Activated naive CD4-positive, alpha-beta T cell treated with anti-CD3 and anti-CD28 coated beads, Interleukin-2, amount 50 U/mL, for 16 hours (primary cell): Measurements from ENCODE around the gene DYRK3.
A peak's percentile ranks its signal among the peaks of the same experiment; 100 is the strongest.

ENCODE experiments used
- DNase-seq: peaks from one replicate; pipeline ENCODE4 v3.0.0-alpha.2; 2020

Gene DYRK3

DNA sequence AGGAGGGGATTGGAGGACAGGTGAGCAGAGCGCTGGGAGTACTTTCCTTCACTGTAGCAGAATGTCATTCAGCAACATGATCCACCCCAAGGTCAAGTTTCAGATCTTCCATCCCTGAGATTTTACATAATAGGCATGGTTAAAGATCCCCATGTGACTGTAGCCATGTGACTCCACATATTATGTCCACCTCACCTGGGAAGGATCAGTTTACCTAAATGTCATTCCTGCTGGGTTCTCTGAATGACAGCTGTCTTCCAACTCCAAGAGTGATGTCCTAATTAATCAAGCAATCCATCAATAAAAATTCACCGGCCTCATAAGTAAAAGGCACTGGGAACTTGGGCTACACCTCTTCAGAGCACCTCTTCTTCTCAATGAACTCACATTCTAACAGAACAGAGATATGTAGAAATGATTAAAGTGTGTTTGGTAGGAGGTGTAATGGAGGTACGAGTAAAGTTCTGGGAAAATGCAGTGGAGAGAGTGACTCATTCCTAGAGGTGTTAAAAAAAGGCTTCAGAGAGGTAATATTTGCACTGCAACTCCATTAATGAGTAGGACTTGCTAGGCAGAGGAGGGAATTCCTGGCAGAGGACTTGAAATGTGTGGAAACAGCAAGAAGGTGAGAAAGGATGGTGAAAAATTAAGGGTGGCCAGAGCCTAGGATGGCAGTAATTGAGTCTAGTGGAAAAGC is 27.2 kb downstream of the DYRK3 start:
- no peak for DNase-seq

DNA sequence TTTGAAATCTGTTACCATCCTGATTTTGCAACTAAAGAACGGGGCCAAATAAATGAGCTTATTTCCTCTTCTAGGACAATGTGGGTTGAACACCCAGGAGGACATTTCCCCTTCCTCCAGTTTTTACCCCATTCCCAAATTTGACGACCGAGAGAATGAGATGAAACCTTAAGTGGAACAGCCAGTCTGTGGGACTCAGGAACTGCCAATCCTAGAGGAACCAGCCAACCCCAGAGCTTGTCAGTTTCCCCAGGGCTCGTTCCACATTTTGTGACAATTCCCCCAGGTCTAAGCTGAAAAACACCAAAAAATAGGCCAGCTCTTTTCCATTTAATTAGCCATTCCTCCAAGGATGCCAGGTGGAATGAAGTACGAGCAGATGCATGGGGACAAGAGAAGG is 28.0 kb downstream of the DYRK3 start:
- no peak for DNase-seq

DNA sequence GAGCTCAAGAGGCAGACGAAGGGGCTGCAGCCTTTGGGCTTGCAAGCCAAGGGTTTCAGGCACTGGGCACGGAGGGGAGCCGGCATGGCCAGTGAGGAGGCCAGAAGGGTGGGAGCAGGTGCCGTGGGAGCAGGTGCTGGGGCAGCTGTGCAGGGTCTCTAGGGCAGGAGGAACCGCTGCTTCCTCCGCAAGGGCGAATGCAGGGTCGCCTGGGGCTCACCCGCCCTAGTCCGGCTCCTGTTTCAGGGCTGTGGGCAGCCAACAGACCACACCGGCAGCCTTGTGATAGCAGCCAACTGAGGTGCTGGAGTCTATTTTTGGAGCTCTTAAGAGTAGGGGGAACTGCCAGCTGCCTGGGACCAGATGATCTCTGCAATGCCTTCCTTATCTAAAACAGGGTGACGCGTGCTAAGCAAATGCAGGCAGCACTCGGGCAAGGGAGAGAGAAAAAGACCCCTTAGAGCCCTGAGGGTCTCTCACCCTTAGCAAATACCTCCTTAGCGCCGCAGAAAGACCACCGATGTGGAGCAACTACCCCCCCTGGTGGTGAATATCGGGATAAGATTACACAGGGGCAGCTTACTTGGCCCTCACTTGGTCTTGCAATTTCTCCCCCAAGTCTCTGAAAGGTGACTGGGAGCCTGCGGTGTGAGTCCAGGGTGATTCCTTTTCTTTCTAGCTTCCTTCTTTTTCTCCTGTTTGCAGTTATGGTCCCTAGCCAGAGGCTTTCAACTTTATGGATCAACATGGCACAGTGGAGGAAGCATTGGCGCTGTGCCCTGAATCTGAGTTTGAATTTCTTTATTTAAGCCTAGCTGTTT is 28.7 kb downstream of the DYRK3 start:
- DNase-seq: peak; percentile 66

DNA sequence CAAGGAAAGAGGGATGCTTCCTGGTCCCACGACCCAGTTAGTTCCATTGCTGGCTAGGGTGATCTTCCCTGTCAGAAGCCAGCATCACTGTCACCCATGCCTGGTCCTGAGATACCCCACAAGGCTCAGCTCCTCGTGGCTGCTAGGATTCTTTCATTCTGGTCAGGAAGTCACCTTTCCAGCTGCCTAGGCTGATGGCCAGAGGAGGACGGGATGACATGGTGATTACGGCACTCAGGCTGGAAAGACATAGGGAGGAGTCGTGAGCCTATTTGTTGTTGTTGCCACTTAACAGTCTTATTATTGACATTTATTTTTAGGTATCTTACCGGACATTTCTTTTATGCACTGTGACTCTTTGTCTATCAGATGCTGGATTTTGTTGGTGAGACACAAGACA is 29.4 kb downstream of the DYRK3 start:
- no peak for DNase-seq

DNA sequence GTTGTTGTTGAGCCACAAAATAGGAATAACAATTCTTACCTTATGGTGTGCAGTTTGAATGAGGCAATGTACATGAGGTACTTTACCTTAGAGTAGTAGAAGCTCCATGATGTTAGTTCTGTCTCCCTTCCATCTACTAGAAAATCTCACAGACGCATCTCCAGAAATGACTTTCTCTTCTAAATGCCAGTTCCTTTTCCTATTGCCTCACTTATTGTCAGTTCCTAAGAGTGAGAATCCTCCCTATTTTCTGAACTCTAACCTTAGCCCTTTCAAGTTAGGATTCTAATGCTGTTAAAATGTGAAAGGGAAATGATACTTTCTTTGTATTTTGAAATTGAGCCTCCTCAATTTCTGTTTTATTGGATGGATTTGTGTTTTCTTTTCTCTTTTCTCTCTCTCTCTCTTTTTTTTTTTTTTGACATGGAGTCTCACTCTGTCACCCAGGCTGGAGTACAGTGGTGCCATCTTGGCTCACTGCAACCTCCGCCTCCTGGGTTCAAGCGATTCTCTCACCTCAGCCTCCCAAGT is 30.8 kb downstream of the DYRK3 start:
- DNase-seq: no peak

DNA sequence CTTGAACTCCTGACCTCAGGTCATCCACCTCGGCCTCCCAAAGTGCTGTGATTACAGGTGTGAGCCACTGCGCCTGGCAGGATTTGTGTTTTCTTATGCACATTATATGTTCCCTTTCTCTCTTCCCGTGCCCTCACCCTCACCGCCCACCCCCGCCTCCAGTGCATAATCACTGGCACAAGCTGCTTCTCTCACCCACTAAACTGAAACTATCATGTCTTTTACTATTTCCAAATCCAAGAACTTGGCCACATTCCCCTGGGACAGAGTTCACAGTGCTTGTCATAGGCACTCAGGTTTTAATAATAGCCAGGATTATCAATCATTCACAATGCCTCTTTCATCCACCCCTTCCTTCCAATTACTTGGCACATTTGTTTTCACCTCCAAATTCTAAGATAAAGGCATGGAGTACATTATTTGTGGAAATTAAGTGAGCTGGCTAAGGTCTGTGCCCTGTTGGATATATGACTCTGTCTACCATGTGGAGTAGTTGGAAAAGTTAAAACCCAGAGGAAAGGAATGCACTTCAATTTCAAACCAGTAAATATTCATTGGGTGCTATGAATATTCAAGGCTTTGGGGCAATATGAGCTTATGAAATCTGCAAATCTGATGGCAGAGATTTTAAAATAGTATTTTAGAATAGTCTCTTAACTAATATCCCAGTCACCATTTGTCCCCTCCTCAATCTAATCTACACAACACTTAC is 31.8 kb downstream of the DYRK3 start:
- DNase-seq: no peak

DNA sequence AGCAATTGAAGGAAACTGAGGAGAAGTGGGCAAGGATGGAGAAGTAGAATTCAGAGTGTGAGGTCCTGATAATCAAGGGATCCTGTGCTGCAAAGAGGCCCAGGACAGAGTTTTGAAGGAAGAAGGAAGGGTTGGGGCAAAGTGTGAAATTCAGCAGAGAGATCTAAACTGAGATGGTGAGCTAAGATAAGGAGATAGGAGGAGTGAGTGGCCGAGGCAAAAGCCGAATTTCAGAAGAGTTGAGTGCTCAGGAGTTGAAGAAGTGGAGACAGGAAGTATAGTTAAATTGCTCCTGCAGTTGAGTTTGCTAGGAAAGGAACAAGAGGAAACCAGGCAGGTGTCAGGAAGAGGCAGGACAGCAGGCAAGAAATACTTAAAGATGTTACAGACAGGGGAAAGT is 33.0 kb downstream of the DYRK3 start:
- no peak for DNase-seq

DNA sequence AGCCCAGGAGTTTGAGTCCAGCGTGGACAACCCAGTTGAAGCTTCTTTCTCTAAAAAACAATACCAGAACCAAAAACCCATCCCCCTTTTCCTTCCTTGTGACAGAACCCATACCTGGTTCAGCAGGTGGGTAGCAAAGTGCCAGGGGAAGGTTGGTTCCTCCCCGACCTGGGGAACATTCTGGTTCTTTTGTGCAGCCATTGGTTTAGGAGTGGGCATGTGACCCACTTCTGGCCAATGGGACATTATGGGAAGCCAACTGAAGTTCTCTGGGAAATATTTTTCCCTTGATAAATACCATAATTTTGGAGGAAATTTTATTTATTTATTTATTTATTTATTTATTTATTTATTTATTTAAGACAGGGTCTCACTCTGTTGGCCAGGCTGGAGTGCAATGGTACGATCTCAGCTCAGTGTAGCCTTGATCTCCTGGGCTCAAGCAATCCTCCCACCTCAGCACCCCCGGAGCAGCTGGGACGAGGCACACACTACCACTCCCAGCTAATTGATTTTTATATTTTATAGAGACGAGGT is 33.6 kb downstream of the DYRK3 start:
- no peak for DNase-seq

DNA sequence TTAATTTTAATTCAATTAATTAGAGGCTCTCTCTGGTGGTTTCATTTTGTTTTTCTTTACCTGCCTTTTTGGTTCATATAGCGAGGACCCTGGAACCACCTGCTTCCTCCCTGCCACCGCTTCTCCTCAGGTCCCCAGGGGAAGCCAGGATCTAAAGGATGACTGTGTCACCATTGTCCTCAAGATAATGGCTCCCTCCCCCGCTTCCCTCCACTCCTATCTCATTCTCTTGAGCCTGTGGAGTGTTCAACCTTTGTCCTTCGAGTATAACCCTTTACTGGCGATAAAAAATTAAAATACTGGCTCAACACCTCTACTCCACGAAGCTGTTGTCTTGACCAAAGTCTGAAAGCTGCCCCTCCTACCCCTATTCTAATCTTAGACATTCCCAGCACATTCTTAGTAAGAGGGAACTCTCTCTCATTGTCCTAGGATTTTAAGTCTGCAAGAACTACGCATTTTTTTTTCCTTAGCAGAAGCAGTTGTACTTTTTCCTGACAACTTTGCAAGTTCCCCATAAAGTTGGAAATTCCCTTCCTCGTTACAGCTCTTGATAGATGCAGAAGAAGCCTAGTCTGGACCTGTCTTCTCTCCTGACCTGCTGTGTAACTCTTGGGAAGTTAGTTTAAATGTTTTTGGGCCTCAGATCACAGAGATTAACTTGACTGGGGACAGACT is 36.8 kb downstream of the DYRK3 start:
- no peak for DNase-seq

DNA sequence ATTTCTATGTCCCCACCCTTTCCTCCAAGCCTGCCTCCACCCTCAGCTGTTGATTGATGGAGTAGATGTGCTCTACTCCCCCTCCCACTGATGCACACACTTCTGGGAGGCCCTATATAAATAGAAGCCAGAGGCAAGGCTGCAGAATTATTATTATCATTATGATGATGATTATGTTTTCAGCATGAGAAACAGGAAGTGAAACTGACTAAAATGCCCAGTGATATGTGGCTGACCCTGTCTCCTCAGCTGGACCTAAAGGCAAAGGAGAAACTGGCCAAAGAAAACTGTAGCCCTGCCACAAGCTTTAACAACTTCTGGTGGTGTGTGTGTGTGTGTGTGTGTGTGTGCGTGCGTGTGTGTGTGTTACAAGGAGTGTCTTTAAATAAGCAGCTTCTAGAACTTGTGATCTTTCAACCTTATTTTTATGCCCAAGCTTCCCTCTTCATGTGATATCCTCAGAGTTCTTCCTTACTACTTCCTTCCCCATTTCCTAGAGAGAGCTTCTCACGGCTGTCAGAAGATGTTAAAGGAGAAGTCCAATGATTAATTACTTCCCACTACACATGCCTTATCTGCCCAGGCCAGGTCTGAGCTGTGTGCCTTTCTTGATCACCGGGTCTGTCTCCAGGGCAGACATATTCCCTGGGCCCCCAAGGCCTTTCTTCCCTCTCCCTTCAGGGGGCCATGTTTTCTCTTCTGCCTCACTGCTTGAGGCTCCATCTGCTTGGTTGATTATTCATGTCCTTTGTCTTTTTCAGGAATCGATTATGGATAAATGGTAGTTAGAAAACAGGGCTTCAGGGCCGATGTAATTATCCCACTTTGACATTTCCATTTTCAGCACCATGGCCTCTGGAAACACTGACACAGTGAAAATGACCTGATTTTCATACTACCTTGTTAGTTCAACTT is 37.8 kb downstream of the DYRK3 start:
- no peak for DNase-seq

DNA sequence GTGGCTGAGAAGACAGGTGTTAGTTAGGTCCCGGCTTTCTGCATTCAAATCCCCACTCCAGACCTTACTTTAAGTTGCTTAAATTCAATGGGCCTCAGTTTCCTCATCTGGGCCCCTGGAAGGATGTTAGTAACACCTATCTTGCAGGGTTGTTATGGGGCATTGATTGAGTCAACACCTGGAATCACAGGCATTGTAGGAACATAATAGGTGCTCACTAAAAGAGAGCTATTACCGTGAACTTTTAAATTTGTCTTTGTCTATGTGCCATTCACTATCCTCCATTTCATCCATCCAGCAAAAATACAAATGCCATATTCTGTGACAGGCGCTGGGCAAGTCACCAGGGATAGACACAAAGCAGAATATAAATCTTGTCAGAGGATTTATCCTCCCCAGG is 38.9 kb downstream of the DYRK3 start:
- no peak for DNase-seq

DNA sequence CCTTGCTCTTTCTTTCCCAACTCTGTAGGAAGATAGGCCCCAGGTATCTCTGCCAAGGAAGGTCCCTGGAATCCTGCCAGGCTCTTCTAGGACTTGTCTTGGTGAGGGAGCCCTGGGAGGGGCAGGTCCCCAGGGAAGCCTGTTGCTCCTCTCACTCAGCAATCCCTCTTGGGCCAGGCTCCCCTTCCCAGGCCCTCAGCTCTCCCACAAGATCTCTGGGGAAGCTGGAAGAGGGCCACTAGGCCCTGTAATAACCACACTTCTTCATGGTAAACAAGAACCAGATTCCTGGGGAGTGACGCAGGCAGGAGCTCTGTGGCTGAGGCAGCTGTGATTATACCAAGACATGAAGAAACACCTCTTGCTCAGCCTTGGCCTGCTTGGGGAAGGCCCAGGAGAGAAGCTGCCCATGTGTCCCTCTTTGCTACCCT is 39.4 kb downstream of the DYRK3 start:
- DNase-seq: no peak

DNA sequence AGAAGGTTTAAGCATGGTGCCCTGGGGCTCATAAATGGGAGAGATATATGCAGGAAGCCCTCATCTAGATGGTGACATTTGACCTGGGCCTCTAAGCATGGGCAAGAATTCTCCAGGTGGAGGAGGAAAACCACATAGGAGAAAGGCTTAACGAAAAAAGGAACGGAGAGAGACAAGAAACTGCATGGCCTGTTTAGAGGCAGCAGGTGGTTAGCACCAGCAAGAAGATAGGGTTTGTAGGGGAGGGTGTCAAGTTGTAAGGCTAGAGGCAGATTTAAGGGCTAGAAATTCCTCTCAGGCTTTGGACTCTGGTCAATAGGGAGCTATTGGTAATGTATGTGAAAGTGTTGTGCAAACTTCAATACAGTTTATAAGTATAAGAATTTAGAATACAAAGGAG is 41.2 kb downstream of the DYRK3 start:
- no peak for DNase-seq

DNA sequence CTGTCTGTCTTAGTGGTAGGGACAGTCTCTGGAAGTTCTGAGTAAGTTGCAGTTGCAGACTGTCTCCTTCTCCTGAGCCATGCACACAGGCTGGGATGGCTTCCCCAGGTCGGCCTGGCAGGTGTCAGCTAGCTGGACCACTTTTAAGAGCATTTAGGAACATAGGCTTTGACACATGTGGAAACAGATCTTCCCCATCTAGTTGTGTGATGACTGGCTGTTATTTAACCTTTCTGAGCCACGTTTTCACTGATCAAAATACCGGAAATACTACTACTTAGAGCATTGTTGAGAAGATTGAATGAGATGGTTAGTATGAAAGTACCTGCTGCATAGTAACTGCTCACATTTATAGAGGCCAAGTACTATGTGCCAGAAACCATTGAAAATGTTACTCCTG is 43.2 kb downstream of the DYRK3 start:
- no peak for DNase-seq

DNA sequence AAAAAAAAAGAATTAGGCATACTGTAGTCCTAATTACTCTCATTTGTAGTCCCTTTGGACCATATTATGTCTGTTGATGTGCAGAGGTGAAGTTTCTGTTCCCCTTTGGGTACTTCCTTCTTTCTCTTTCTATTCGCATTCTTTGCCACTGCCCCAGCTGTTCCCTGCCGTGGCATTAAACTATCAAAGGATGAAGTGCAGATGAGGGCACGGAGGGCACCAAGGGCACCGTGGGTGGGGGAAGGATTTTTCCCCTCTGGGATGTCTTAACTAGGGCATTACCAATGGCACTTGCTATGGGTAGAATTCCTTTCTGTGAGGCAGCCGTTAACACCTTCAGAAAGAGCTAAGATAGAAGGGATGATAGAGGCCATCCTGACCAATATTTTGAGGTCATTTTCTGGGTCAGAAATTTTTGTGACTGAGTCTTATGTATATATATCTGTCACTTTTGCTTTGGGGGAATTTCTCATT is 44.4 kb downstream of the DYRK3 start:
- DNase-seq: no peak

DNA sequence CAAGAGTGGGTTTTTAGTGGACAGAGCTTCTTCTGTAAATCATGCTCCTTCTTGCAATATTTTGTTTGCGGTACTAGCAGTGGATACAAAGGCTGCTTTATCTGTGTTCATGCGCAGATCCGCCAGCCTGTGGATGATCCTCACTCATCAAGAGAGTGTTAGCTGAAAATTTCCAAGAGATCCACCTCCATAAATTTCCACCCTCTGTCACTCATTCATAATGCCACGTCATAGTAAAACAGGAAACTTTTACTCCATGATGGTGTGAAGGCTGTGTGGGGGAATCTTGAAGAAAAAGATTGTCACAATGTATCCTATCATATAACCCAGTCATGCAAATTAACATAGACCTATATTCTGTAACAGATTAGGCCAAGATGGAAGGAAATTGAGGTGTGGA is 44.9 kb downstream of the DYRK3 start:
- no peak for DNase-seq

DNA sequence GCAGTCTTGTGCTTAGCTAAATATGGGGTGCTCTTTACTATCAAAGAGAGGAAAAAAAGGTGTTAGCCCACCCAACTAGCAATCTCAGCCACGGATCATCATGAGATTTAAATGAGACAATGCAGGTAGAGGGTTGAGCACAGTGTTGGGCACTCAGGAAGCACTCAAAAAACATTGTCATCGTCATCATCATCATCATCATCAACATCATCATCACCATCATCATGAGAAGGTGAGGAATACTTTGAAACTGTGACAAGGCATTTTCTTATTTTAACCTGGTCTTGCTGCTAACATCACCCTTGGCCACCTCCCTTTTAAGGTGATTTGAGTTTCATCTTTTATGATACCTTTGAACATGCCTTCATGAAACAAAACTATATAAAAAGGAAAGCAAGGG is 46.0 kb downstream of the DYRK3 start:
- no peak for DNase-seq

DNA sequence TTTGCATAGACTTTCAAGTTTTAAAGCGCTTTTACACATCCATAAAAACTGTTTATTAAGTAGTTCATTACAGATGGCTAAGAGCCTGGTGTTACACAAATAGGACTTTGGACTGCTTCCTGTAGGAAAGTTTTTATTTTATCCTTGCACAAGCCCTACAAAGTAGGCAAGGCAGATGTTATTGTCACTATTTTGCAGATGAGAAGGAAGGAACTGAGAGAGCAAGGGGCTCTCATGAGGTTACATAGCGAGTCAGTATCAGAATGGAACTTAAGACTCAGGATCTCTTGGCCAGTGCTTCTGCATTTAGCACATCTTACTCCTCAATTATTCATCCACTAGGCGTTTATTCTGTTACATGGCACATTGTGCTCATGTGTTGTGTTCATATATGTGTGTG is 46.8 kb downstream of the DYRK3 start:
- no peak for DNase-seq

DNA sequence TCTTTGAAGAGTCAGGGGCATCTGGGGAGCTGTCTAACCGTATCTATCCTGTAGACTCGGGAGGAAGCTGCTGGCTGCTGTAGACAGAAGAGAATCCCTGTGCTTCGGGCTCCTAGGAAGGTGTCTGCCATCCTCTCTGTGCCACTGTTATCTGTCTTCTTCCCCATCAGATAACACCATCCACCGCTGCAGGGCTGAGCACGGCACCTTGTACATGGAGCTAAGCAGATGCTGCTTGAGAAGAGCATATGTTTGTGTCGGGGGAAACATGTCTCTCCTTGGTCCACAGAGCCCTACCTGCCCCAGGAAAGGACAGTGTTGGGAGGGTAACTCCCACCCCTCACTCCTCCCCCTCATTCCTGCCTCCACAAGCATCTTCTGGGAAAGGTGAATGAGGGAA is 48.0 kb downstream of the DYRK3 start:
- DNase-seq: no peak

DNA sequence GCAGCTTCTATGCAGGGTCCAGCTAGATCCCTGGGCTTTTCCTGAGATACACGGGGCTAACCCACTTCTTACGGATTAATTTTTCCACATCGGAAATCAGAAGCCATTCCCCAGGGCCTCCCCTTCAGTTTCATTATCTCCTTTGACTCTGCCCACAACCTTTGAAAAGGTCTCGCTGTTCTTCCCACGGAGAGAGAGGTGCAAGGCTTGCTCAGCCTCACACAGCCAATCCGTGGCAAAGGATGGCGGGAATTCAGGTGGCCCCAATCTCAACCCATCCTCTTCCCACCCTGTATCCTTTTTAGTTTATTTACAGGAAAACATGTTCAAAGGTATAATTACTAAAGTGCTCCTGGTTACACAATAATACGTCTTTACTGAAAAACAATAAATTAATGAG is 48.7 kb downstream of the DYRK3 start:
- DNase-seq: no peak
